Prostate gland (tissue), 2 donors: ENCODE data around the gene GJC1. TPM values are rescaled to one million over a fixed set of nuclear protein-coding genes. Genes with fewer than 3 reads are reported as not detected.

Source experiments
- DNase-seq: peaks from one replicate; pipeline ENCODE4 v3.0.0-alpha.2; 2019; ENCODE audit warnings: low spot score
- H3K27ac ChIP-seq, 2 donors: fragments of 200-600 bp; sonication (generic); 2 replicates each; pipeline ENCODE4 v1.5.1; 2017 to 2019
- H3K27me3 ChIP-seq: fragments of 200-600 bp; sonication (generic); replicated peaks from 2 replicates; pipeline ENCODE4 v1.5.1; 2019; ENCODE audit not compliant: insufficient read depth
- H3K36me3 ChIP-seq, 2 donors: fragments of 200-600 bp; sonication (generic); 1 replicate in 1 of 2; 2 replicates in 1 of 2; pipeline versions ENCODE4 v1.5.1 to v1.8.1; 2017 to 2019
- H3K4me1 ChIP-seq: fragments of 200-600 bp; sonication (generic); replicated peaks from 2 replicates; pipeline ENCODE4 v1.5.1; 2019
- H3K4me3 ChIP-seq, 2 donors: fragments of 200-600 bp; sonication (generic); 2 replicates each; pipeline ENCODE4 v1.5.1; 2017 to 2019
- H3K9me3 ChIP-seq: fragments of 200-600 bp; sonication (generic); 2 replicates; pipeline ENCODE4 v1.5.1; 2017
- CTCF ChIP-seq, 4 experiments: fragments of 200-600 bp in 2 of 4; fragments of 450-650 bp in 2 of 4; sonication (generic) in 2 of 4; IDR thresholded peaks; 1 replicate in 3 of 4; 2 replicates in 1 of 4; pipeline ENCODE4 v1.5.1; 2016 to 2019; ENCODE audit warnings: antibody characterized with exemption in 4 of 4, mild to moderate bottlenecking in 2 of 4, moderate library complexity in 2 of 4
- POLR2A ChIP-seq: fragments of 450-650 bp; IDR thresholded peaks from one replicate; pipeline ENCODE4 v1.6.1; 2016; ENCODE audit warnings: antibody characterized with exemption, mild to moderate bottlenecking
- POLR2AphosphoS5 ChIP-seq: sonication (generic); formaldehyde crosslinking; IDR thresholded peaks from one replicate; pipeline ENCODE4 v1.6.1; 2017; ENCODE audit warnings: antibody characterized with exemption
- WGBS: methylation state at CpG from one replicate; pipeline ENCODE4 v1.1.5; 2018; 5-methylcytosine and 5-hydroxymethylcytosine counted together
- intact Hi-C: fragments of 100-400 bp; cut with DNase I; formaldehyde crosslinking; loops from one replicate; pipeline ENCODE4 v1.14.2; 2022
- total RNA-seq, 2 donors: library from RNA; depleted of rRNA; stranded (reverse); fragments of >200 nt; gene quantifications; one replicate each; pipeline ENCODE4 v1.1.0, GENCODE V29; 2016

Gene GJC1
- total RNA-seq, 2 donors from 2014 or later = 5.3 to 18.3 TPM

- Histone ChIP-seq H3K27me3 (no peaks in the 10 kb centered on the region), H3K4me1 (no peaks in the 10 kb centered on the region), H3K27ac (no peak overlapping the region), H3K36me3 (no peaks in the 10 kb centered on the region), H3K4me3 (no peak overlapping the region), H3K9me3 (no peaks in the 10 kb centered on the region)
- no peak for TF ChIP-seq CTCF (IDR thresholded peaks at IDR 0.05)
- TF ChIP-seq POLR2AphosphoS5 = no peak
- TF ChIP-seq POLR2A = no peak
- DNase-seq = no peak
- WGBS = 56% methylated on average over 11 of the region's 11 CpGs
- intact Hi-C loops = no loop called here
Measured at GRCh38 chr17:44765965-44766364, 64.1 kb downstream of the GJC1 start.

GRCh38 chr17:44763170-44763569 lies 66.9 kb downstream of the GJC1 start:
- H3K9me3 ChIP-seq = no peaks in the 10 kb centered on the region
- no peak for TF ChIP-seq POLR2A
- peaks cover 4% of the 10 kb centered on the region for H3K4me1 ChIP-seq
- no peak for DNase-seq
- H3K36me3 ChIP-seq = no peaks in the 10 kb centered on the region
- WGBS = 77% methylated on average over 5 of the region's 5 CpGs
- no peak overlapping the region for H3K4me3 ChIP-seq
- H3K27ac ChIP-seq = no peak overlapping the region
- peaks cover 2% of the 10 kb centered on the region for H3K27me3 ChIP-seq
- intact Hi-C loops = no loop called here

GRCh38 chr17:44761932-44762810 lies 67.9 kb downstream of the GJC1 start:
- TF ChIP-seq POLR2A (no peak), POLR2AphosphoS5 (no peak), CTCF (IDR thresholded peaks at IDR 0.05) (no peak)
- H3K36me3 ChIP-seq = no peaks in the 10 kb centered on the region
- H3K9me3 ChIP-seq = no peaks in the 10 kb centered on the region
- H3K27me3 ChIP-seq = peaks cover 2% of the 10 kb centered on the region
- 71% methylated on average over 17 of the region's 17 CpGs for WGBS
- no peak for DNase-seq
- H3K4me3 ChIP-seq = no peak overlapping the region
- intact Hi-C loops = no loop called here
- peaks cover 4% of the 10 kb centered on the region for H3K4me1 ChIP-seq
- H3K27ac ChIP-seq = no peak overlapping the region

GRCh38 chr17:44760474-44761308 lies 69.4 kb downstream of the GJC1 start:
- WGBS = 79% methylated on average over 13 of the region's 13 CpGs
- no peak for DNase-seq

More at GRCh38 chr17:44760474-44761308, 69.4 kb downstream of the GJC1 start:
- intact Hi-C loops = no loop called here
- no peaks in the 10 kb centered on the region for H3K9me3 ChIP-seq
- H3K27me3 ChIP-seq = peaks cover 2% of the 10 kb centered on the region
- no peak for TF ChIP-seq POLR2A
- no peak for TF ChIP-seq CTCF (IDR thresholded peaks at IDR 0.05)
- no peak for TF ChIP-seq POLR2AphosphoS5
- H3K4me1 ChIP-seq = peaks cover 4% of the 10 kb centered on the region
- H3K36me3 ChIP-seq = no peaks in the 10 kb centered on the region
- no peak overlapping the region for H3K4me3 ChIP-seq
- H3K27ac ChIP-seq = no peak overlapping the region
